Transverse colon (tissue), 4 donors: ENCODE results near the gene ADCY9.

Source experiments
- EP300 ChIP-seq: sonication (generic); formaldehyde crosslinking; IDR thresholded peaks from one replicate; pipeline ENCODE4 v1.6.1; 2017; ENCODE audit warnings: antibody characterized with exemption, low read depth
- POLR2A ChIP-seq: fragments of 450-650 bp; IDR thresholded peaks from one replicate; pipeline ENCODE4 v1.6.1; 2016; ENCODE audit warnings: antibody characterized with exemption, mild to moderate bottlenecking, moderate library complexity
- POLR2AphosphoS5 ChIP-seq, 3 donors: sonication (generic); formaldehyde crosslinking; IDR thresholded peaks; one replicate each; pipeline ENCODE4 v1.6.1; 2016; ENCODE audit warnings: antibody characterized with exemption in 3 of 3
- TF ChIP-seq, protein P1 (sequence below), 5 experiments: fragments of 200-600 bp in 3 of 5; fragments of 450-650 bp in 2 of 5; sonication (generic) in 3 of 5; IDR thresholded peaks; 1 replicate in 2 of 5; 2 replicates in 3 of 5; pipeline ENCODE4 v1.5.1; 2016 to 2017; ENCODE audit warnings: antibody characterized with exemption in 5 of 5, inconsistent platforms in 3 of 5, mild to moderate bottlenecking in 2 of 5, moderate library complexity in 1 of 5

GRCh38 chr16:4017807-4018206, 98.4 kb downstream of the ADCY9 start:
- TF ChIP-seq, protein P1, sequence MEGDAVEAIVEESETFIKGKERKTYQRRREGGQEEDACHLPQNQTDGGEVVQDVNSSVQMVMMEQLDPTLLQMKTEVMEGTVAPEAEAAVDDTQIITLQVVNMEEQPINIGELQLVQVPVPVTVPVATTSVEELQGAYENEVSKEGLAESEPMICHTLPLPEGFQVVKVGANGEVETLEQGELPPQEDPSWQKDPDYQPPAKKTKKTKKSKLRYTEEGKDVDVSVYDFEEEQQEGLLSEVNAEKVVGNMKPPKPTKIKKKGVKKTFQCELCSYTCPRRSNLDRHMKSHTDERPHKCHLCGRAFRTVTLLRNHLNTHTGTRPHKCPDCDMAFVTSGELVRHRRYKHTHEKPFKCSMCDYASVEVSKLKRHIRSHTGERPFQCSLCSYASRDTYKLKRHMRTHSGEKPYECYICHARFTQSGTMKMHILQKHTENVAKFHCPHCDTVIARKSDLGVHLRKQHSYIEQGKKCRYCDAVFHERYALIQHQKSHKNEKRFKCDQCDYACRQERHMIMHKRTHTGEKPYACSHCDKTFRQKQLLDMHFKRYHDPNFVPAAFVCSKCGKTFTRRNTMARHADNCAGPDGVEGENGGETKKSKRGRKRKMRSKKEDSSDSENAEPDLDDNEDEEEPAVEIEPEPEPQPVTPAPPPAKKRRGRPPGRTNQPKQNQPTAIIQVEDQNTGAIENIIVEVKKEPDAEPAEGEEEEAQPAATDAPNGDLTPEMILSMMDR (IDR thresholded peaks at IDR 0.05), result no peak
- TF ChIP-seq POLR2A (no peak), POLR2AphosphoS5 (IDR thresholded peaks at IDR 0.05) (no peak), EP300 (no peak)
